ENCODE data around the gene ZNF652. TPM values are rescaled to one million over a fixed set of nuclear protein-coding genes. Genes with fewer than 3 reads are reported as not detected.

Gene ZNF652
- polyA plus RNA-seq, 1 experiment, result 5.3 TPM

- ChIA-PET POLR2A (no interaction called here), CTCF (no interaction called here)
- TF ChIP-seq CTCF (IDR thresholded peaks at IDR 0.05; ENCODE audit: insufficient read depth, low read depth, low read length), result no peak
- no peak for DNase-seq (ENCODE audit: low read depth)
- H3K4me3 ChIP-seq (ENCODE audit: low read depth, low read length), result no peak overlapping the region
- no peaks in the 10 kb centered on the region for H3K36me3 ChIP-seq (ENCODE audit: control insufficient read depth, insufficient read depth, low read length)
- no peaks in the 10 kb centered on the region for H3K27me3 ChIP-seq (ENCODE audit: control insufficient read depth, insufficient read depth, low read length)
Measured at GRCh38 chr17:49364119-49364518, 2.1 kb upstream of the ZNF652 start.

GRCh38 chr17:49363251-49363650 is 1.2 kb upstream of the ZNF652 start:
- H3K4me3 ChIP-seq (ENCODE audit: low read depth, low read length), result no peak overlapping the region
- ChIA-PET POLR2A (no interaction called here), CTCF (interaction anchor here (1.1 kb wide), 1 partner anchor 47 kb away, joined by 4 read pairs; no protein-coding TSS in a partner anchor)
- no peak for TF ChIP-seq CTCF (IDR thresholded peaks at IDR 0.05; ENCODE audit: insufficient read depth, low read depth, low read length)
- no peaks in the 10 kb centered on the region for H3K36me3 ChIP-seq (ENCODE audit: control insufficient read depth, insufficient read depth, low read length)
- DNase-seq (ENCODE audit: low read depth), result no peak
- no peaks in the 10 kb centered on the region for H3K27me3 ChIP-seq (ENCODE audit: control insufficient read depth, insufficient read depth, low read length)

- no peak for DNase-seq (ENCODE audit: low read depth)
- TF ChIP-seq CTCF (IDR thresholded peaks at IDR 0.05; ENCODE audit: insufficient read depth, low read depth, low read length), result no peak
- ChIA-PET CTCF (interaction anchor here (1.1 kb wide), 1 partner anchor 47 kb away, joined by 4 read pairs; no protein-coding TSS in a partner anchor), POLR2A (no interaction called here)
- Histone ChIP-seq H3K27me3 (ENCODE audit: control insufficient read depth, insufficient read depth, low read length) (no peaks in the 10 kb centered on the region), H3K36me3 (ENCODE audit: control insufficient read depth, insufficient read depth, low read length) (no peaks in the 10 kb centered on the region), H3K4me3 (ENCODE audit: low read depth, low read length) (peak overlapping the region; percentile 98)
Measured at GRCh38 chr17:49362723-49363117, 670 bp upstream of the ZNF652 start.

- POLR2A ChIA-PET, result no interaction called here
- H3K4me3 ChIP-seq (ENCODE audit: low read depth, low read length), result peak overlapping the region; percentile 98
- CTCF ChIA-PET, result interaction anchor here (1.0 to 2.5 kb wide), 2 partner anchors 8 to 46 kb away, joined by 5 to 8 read pairs; no protein-coding TSS in a partner anchor
- no peak for DNase-seq (ENCODE audit: low read depth)
- H3K27me3 ChIP-seq (ENCODE audit: control insufficient read depth, insufficient read depth, low read length), result no peaks in the 10 kb centered on the region
- TF ChIP-seq CTCF (IDR thresholded peaks at IDR 0.05; ENCODE audit: insufficient read depth, low read depth, low read length), result no peak
- H3K36me3 ChIP-seq (ENCODE audit: control insufficient read depth, insufficient read depth, low read length), result no peaks in the 10 kb centered on the region
Measured at GRCh38 chr17:49361129-49361901, 735 bp downstream of the ZNF652 start.

GRCh38 chr17:49360796-49361128 is 1.3 kb downstream of the ZNF652 start:
- H3K36me3 ChIP-seq (ENCODE audit: control insufficient read depth, insufficient read depth, low read length), result no peaks in the 10 kb centered on the region
- DNase-seq (ENCODE audit: low read depth), result no peak
- ChIA-PET CTCF (interaction anchor here (1.0 to 2.5 kb wide), 2 partner anchors 8 to 45 kb away, joined by 5 to 8 read pairs; no protein-coding TSS in a partner anchor), POLR2A (no interaction called here)
- no peak for TF ChIP-seq CTCF (IDR thresholded peaks at IDR 0.05; ENCODE audit: insufficient read depth, low read depth, low read length)
- H3K4me3 ChIP-seq (ENCODE audit: low read depth, low read length), result peak overlapping the region; percentile 98
- H3K27me3 ChIP-seq (ENCODE audit: control insufficient read depth, insufficient read depth, low read length), result no peaks in the 10 kb centered on the region

All from BJ (cell line).